ENCODE measurements around the gene PHKG1. TPM values are rescaled to one million over a fixed set of nuclear protein-coding genes. Genes with fewer than 3 reads are reported as not detected.
"Not testable (repeated sequence)": the region's sequence is repeated elsewhere in the genome, so short reads cannot be mapped to it uniquely, and the experiment has no call there.

PHKG1 gene
- total RNA-seq, 1 donor from 2014 or later, result 3.4 TPM

DNA sequence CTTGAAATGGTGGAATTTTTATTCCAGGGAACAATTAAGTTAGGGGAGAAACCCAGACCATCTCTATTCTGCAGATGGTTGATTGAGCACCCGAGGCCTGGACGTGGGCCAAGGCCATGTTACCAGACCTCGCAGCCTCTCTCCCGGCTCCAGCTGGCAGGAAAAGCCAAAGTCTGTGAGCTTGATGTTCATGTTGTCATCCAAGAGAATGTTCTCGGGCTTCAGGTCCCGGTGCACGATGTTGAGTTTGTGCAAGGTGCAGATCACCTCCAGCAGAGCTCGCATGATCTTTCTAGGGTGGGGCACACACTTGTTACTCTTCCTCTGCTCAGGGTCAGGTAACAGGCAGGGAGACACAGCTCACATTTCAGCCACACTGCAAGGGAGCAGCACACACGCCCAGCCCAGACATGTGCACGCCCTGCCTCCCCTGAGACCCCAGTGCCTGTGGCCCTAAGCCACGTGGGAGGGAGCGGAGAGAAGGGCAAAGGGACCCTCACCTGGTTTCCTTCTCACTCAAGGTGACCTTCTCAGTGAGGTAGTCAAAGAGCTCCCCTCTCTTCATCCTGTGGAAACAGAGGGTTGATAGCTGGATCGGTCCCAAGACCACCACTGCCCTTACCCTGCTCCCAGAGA is 9.5 kb downstream of the PHKG1 start:
- Mint-ChIP-seq H3K27ac (no peak overlapping the region), H3K4me1 (no peaks in the 10 kb centered on the region), H3K4me3 (no peak overlapping the region), H3K9me3 (no peaks in the 10 kb centered on the region), H3K27me3 (no peaks in the 10 kb centered on the region), H3K36me3 (ENCODE audit: low read depth) (peaks cover 46% of the 10 kb centered on the region)
- no peak for DNase-seq
- TF ChIP-seq, protein P1, sequence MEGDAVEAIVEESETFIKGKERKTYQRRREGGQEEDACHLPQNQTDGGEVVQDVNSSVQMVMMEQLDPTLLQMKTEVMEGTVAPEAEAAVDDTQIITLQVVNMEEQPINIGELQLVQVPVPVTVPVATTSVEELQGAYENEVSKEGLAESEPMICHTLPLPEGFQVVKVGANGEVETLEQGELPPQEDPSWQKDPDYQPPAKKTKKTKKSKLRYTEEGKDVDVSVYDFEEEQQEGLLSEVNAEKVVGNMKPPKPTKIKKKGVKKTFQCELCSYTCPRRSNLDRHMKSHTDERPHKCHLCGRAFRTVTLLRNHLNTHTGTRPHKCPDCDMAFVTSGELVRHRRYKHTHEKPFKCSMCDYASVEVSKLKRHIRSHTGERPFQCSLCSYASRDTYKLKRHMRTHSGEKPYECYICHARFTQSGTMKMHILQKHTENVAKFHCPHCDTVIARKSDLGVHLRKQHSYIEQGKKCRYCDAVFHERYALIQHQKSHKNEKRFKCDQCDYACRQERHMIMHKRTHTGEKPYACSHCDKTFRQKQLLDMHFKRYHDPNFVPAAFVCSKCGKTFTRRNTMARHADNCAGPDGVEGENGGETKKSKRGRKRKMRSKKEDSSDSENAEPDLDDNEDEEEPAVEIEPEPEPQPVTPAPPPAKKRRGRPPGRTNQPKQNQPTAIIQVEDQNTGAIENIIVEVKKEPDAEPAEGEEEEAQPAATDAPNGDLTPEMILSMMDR (IDR thresholded peaks at IDR 0.05), result no peak
- intact Hi-C loops (cut with micrococcal nuclease), result no loop called here
- ATAC-seq (ENCODE audit: low read depth), result no peak
- ChIA-PET POLR2A (no interaction called here), CTCF (interaction anchor here (0.8 to 1.5 kb wide), 2 partner anchors 9 to 10 kb away, joined by 3 to 6 read pairs; no protein-coding TSS in a partner anchor)

GRCh38 chr7:56081626-56082340 is 11.0 kb downstream of the PHKG1 start:
- H3K4me3 Mint-ChIP-seq, result no peak overlapping the region
- ATAC-seq (ENCODE audit: low read depth) (no peak), DNase-seq (no peak)
- no peaks in the 10 kb centered on the region for H3K4me1 Mint-ChIP-seq
- ChIA-PET POLR2A (no interaction called here), CTCF (no interaction called here)
- peaks cover 51% of the 10 kb centered on the region for H3K36me3 Mint-ChIP-seq (ENCODE audit: low read depth)
- H3K27me3 Mint-ChIP-seq, result no peaks in the 10 kb centered on the region
- TF ChIP-seq, protein P1 (IDR thresholded peaks at IDR 0.05), result no peak
- intact Hi-C loops (cut with micrococcal nuclease), result no loop called here
- no peak overlapping the region for H3K27ac Mint-ChIP-seq
- H3K9me3 Mint-ChIP-seq, result no peaks in the 10 kb centered on the region

GRCh38 chr7:56080726-56081435 is 11.9 kb downstream of the PHKG1 start:
- H3K4me3 Mint-ChIP-seq; H3K27me3 Mint-ChIP-seq; H3K4me1 Mint-ChIP-seq; H3K27ac Mint-ChIP-seq; ATAC-seq (ENCODE audit: low read depth); DNase-seq; H3K9me3 Mint-ChIP-seq; intact Hi-C loops (cut with micrococcal nuclease); CTCF ChIA-PET: not testable (repeated sequence)
- POLR2A ChIA-PET, result interaction anchor here (0.7 kb wide), 1 partner anchor 439 kb away, joined by 4 read pairs; no protein-coding TSS in a partner anchor
- H3K36me3 Mint-ChIP-seq (ENCODE audit: low read depth), result peaks cover 50% of the 10 kb centered on the region

DNA sequence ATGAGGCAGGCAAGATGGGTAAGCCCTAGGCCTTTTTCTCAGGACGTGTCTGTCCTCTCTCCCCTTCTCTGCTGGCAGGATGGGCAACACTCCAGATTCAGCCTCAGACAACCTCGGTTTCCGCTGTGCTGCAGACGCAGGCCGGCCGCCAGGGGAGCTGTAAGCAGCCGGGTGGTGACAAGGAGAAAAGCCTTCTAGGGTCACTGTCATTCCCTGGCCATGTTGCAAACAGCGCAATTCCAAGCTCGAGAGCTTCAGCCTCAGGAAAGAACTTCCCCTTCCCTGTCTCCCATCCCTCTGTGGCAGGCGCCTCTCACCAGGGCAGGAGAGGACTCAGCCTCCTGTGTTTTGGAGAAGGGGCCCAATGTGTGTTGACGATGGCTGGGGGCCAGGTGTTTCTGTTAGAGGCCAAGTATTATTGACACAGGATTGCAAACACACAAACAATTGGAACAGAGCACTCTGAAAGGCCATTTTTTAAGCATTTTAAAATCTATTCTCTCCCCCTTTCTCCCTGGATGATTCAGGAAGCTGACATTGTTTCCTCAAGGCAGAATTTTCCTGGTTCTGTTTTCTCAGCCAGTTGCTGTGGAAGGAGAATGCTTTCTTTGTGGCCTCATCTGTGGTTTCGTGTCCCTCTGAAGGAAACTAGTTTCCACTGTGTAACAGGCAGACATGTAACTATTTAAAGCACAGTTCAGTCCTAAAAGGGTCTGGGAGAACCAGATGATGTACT is 13.1 kb downstream of the PHKG1 start:
- TF ChIP-seq, protein P1 (IDR thresholded peaks at IDR 0.05), result no peak
- Mint-ChIP-seq H3K4me1 (no peaks in the 10 kb centered on the region), H3K36me3 (ENCODE audit: low read depth) (peaks cover 47% of the 10 kb centered on the region), H3K27ac (no peak overlapping the region), H3K4me3 (no peak overlapping the region), H3K27me3 (no peaks in the 10 kb centered on the region), H3K9me3 (no peaks in the 10 kb centered on the region)
- ChIA-PET POLR2A (interaction anchor here (0.7 kb wide), 1 partner anchor 438 kb away, joined by 4 read pairs; no protein-coding TSS in a partner anchor), CTCF (no interaction called here)
- ATAC-seq (ENCODE audit: low read depth) (no peak), DNase-seq (no peak)
- intact Hi-C loops (cut with micrococcal nuclease), result loop anchor here (10.0 kb wide), 1 partner anchor 645 kb away; no protein-coding TSS in a partner anchor

GRCh38 chr7:56078196-56078595 is 14.6 kb downstream of the PHKG1 start:
- intact Hi-C loops (cut with micrococcal nuclease), result loop anchor here (10.0 kb wide), 1 partner anchor 643 kb away; no protein-coding TSS in a partner anchor
- TF ChIP-seq, protein P1 (IDR thresholded peaks at IDR 0.05), result no peak
- ATAC-seq (ENCODE audit: low read depth) (no peak), DNase-seq (no peak)
- Mint-ChIP-seq H3K4me3 (no peak overlapping the region), H3K27me3 (no peaks in the 10 kb centered on the region), H3K36me3 (ENCODE audit: low read depth) (peaks cover 47% of the 10 kb centered on the region), H3K9me3 (no peaks in the 10 kb centered on the region), H3K27ac (no peak overlapping the region), H3K4me1 (peaks cover 4% of the 10 kb centered on the region)
- ChIA-PET POLR2A (no interaction called here), CTCF (no interaction called here)
